Effector memory CD4-positive, alpha-beta T cell (primary cell): ENCODE measurements around the gene DNAH17.

Source experiments
- DNase-seq, 3 donors: peaks; one replicate each; pipeline ENCODE4 v3.0.0-alpha.2; 2020
- H3K27ac ChIP-seq: 2 replicates; pipeline ENCODE4 v1.7.0; 2013; ENCODE audit warnings: mild to moderate bottlenecking, low read length, moderate library complexity; ENCODE audit not compliant: insufficient read depth, poor library complexity, severe bottlenecking
- H3K27me3 ChIP-seq: replicated peaks from 2 replicates; pipeline ENCODE4 v1.7.0; 2013; ENCODE audit warnings: mild to moderate bottlenecking, low read length; ENCODE audit not compliant: insufficient read depth, control insufficient read depth, poor library complexity, severe bottlenecking
- H3K36me3 ChIP-seq: 2 replicates; pipeline ENCODE4 v1.7.0; 2013; ENCODE audit warnings: mild to moderate bottlenecking, low read length, moderate library complexity; ENCODE audit not compliant: control insufficient read depth, insufficient read depth
- H3K4me1 ChIP-seq: 2 replicates; pipeline ENCODE4 v1.7.0; 2013; ENCODE audit warnings: low read length, mild to moderate bottlenecking; ENCODE audit not compliant: control insufficient read depth, insufficient read depth, poor library complexity, severe bottlenecking
- H3K4me3 ChIP-seq: 2 replicates; pipeline ENCODE4 v1.7.0; 2013; ENCODE audit warnings: low read length, low read depth, mild to moderate bottlenecking; ENCODE audit not compliant: insufficient read depth, poor library complexity, severe bottlenecking
- H3K9me3 ChIP-seq: 2 replicates; pipeline ENCODE4 v1.7.0; 2013; ENCODE audit warnings: mild to moderate bottlenecking, low read length, moderate library complexity; ENCODE audit not compliant: control insufficient read depth

The DNAH17 gene

DNA sequence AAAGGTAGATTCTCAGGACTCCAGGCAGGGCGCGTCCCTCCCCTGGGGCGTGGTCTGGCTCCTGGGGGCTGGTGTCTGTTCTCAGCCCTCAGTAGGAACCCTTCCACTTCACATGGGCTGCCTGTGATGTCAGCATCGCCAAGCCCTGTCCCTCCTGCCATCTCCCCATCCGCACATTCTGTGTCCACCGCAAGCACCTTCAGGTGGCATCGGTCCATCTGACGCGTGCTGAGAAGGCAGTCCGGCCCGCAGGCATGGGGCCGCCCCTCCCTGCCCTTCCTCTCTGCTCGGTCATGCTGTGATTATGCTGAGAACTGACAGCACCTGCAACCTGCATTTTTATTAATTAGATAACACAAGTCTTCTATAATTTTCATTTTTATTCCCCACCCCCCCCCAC is 12.7 kb upstream of the DNAH17 start:
- Histone ChIP-seq H3K4me1 (peaks cover 3% of the 10 kb centered on the region), H3K27ac (no peak overlapping the region), H3K4me3 (no peak overlapping the region), H3K36me3 (no peaks in the 10 kb centered on the region), H3K27me3 (no peaks in the 10 kb centered on the region), H3K9me3 (no peaks in the 10 kb centered on the region)
- DNase-seq: no peak

DNA sequence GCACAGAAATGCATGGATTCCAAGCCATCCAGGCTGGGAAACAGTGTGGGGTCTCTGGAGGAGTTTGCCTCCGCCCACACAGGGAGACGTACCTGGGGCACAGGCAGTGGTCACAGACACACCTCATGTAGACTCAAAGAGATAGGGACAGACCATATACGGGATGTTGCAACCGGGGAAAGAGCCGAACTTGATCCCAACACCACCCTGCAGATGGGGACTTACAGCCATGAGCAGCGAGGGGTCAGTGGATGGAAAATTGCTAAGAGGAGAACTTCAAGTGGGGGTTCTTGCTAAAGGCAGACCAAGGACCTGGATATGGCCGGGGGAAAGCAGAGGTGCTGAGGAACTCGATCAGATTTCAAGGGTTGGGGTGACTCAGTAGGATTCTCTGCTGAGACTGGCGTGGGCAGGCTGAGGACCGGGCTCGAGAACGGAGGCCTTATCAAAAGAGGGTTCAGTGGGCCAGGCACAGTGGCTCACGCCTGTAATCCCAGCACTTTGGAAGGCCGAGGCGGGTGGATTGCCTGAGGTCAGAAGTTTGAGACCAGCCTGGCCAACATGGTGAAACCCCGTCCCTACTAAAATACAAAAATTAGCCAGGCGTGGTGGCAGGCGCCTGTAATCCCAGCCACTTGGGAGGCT is 12.0 kb upstream of the DNAH17 start:
- no peaks in the 10 kb centered on the region for H3K9me3 ChIP-seq
- no peak overlapping the region for H3K27ac ChIP-seq
- no peaks in the 10 kb centered on the region for H3K27me3 ChIP-seq
- H3K4me3 ChIP-seq: no peak overlapping the region
- no peaks in the 10 kb centered on the region for H3K36me3 ChIP-seq
- no peak for DNase-seq
- H3K4me1 ChIP-seq: peaks cover 3% of the 10 kb centered on the region

DNA sequence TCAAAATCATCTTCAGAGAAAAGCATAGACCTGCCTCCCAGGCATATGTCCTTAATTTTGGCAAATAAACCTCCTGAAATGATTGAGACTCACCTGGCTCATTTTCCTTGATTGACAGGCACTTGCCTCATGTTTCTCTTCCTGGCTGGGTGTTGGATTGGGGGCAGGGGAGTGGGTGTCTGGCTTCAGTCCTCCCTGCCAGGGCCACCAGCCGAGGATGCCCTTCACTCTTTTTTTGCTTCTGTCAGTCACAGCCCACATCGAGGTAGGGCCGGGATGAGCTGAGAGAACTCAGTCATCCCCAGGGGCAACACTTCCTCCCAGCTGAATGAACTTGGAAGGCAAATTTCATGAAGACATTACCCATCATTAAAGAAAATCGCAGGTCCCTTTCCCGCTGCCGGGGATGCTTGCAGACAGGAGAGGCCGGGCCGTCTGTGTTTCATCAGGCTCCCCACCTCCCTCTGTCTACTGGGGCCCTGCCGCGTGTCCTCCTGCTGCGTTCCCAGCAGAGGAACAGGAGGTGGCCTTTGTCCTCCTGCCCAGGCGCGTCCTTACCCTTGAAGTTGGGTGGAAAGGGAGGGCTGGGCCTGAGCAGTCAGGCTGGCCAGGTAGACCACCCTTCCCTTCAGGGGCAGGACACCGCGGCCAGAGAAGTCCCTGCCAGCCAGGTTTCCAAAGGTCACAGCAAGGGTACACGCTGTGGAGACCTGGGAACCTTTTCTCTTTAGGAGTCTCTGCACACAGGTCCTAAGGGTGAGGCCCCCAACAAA is 11.2 kb upstream of the DNAH17 start:
- H3K36me3 ChIP-seq: no peaks in the 10 kb centered on the region
- no peak overlapping the region for H3K4me3 ChIP-seq
- peaks cover 3% of the 10 kb centered on the region for H3K4me1 ChIP-seq
- no peaks in the 10 kb centered on the region for H3K27me3 ChIP-seq
- DNase-seq: no peak
- no peaks in the 10 kb centered on the region for H3K9me3 ChIP-seq
- H3K27ac ChIP-seq: no peak overlapping the region

DNA sequence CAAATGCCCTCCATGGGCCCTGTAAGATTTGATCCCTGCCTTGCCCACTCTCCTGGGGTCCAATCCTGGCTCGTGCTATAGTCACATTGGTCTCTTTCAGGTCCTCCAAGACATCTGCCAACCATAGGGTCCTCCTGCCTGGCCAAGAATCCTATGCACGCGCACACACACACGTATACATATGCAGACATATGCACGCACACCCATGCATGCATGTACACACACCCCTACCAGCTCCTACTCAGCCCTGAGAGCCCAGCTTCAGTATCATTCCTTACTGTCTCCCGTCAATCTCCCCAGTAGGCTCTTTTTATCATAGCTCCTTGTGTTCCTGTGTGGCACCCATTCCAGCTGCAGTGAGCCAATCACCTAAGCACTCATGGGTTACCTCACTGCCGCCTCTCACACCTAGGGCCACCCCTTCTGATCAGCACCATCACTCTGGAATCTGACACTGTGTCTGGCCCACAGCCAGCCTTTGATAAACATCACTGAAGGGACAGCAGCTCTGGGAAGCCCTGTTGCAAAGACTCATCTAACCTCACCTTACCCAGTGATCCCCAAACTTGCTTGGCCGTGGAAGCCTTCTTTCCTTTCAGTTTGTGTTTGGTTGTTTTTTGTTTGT is 7.9 kb upstream of the DNAH17 start:
- no peak overlapping the region for H3K4me3 ChIP-seq
- no peaks in the 10 kb centered on the region for H3K36me3 ChIP-seq
- no peak for DNase-seq
- no peaks in the 10 kb centered on the region for H3K4me1 ChIP-seq
- no peak overlapping the region for H3K27ac ChIP-seq
- H3K9me3 ChIP-seq: no peaks in the 10 kb centered on the region
- no peaks in the 10 kb centered on the region for H3K27me3 ChIP-seq

DNA sequence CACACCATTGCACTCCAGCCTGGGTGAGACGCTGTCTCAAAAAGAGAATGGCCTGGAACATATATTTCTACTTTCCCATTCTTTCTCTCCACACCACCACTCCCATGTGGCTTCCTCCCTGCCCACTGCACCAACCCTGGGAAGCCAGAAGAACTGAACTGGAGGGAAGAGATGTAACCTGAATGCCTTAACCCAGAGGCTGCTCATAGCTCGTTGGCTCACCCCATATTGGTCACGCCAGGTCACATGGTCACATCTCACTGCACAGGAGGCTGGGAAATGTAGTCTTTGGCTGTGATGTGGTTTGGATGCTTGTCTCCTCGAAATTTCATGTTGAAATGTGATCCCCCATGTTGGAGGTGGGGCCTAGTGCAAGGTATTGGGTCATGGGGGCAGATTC is 5.9 kb upstream of the DNAH17 start:
- no peaks in the 10 kb centered on the region for H3K36me3 ChIP-seq
- H3K4me1 ChIP-seq: no peaks in the 10 kb centered on the region
- no peak overlapping the region for H3K27ac ChIP-seq
- no peak overlapping the region for H3K4me3 ChIP-seq
- DNase-seq: no peak
- no peaks in the 10 kb centered on the region for H3K9me3 ChIP-seq
- H3K27me3 ChIP-seq: no peaks in the 10 kb centered on the region

DNA sequence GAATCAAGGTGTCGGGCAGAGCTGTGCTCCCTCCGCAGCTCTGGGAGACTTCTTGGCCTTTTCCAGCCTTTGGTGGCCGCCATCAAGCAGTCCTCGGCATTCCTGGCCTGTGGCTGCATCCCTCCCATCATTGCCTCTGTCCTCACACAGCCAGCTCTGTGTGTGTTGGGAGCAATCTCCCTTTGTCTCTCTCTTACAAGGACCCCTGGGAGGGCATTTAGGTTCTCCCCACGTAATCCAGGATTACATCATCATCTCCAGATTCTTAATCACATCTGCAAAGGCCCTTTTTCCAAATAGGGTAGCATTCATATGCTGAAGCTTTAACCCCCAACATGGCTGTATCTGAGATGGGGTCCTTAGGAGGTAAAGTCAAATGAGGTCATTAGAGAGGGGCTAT is 4.1 kb upstream of the DNAH17 start:
- Histone ChIP-seq H3K9me3 (no peaks in the 10 kb centered on the region), H3K27ac (no peak overlapping the region), H3K4me3 (no peak overlapping the region), H3K36me3 (no peaks in the 10 kb centered on the region), H3K27me3 (no peaks in the 10 kb centered on the region), H3K4me1 (no peaks in the 10 kb centered on the region)
- DNase-seq: no peak

DNA sequence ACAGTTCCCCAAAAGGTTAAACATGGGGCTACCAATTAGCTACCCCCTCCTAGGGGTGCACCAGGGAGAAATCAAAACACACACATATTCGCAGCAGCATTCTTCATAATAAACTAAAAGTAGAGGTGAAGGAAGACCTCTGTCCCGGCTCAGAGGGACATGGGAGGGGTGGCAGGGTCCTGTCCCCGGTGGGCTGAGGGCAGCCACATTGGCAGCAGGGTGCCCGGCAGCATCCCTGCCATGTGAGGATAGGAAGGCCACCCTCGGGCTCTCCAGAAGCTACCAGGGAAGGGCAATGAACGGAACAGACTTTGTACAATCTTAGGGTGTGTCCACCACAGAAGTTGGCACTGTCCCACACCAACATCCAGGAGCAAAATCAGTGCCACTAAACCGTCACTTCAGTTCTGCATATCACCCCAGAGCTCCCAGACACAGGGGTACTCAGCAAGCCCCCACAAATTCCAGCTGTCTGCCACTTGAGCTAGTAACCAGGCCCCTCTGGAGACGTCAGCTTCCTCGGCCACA is 3.1 kb upstream of the DNAH17 start:
- Histone ChIP-seq H3K27me3 (no peaks in the 10 kb centered on the region), H3K4me1 (no peaks in the 10 kb centered on the region), H3K27ac (no peak overlapping the region), H3K4me3 (no peak overlapping the region), H3K9me3 (no peaks in the 10 kb centered on the region), H3K36me3 (no peaks in the 10 kb centered on the region)
- DNase-seq: no peak

DNA sequence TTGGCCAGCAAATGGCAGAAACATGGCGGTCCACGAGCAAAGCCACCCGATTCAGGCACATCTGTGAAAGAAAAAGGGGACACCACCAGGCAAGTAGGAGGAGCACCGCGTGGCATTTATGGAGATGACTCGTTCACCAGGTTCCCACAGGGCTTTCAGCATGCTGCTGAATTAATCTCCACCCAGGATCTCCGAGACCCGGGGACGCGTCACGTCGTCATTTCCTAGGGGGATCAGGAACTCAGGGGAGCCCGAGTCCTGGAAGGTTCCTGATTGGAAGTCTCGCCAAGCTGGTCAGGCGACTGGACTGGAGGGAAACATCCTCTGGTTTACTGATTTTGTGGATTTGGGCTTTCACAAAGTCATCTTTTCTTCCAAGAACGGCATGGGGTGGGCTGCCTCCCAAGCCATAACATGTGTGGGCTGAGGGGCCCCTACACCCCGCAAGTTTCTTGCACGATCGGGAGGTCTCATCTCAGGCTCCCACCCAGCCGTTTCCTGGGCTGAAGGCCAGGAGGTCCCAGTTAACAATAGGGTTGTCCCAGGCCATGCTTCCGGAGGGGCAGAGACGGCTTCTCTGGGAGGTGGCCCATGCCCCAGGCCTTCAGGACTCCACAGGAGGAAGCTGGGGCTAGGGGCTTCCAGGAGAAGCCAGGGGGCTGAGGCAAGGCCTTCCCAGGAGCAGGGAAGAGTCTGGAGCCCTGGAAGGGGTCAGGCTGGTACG is 645 bp downstream of the DNAH17 start:
- Histone ChIP-seq H3K27me3 (no peaks in the 10 kb centered on the region), H3K4me3 (no peak overlapping the region), H3K4me1 (no peaks in the 10 kb centered on the region), H3K36me3 (no peaks in the 10 kb centered on the region), H3K9me3 (no peaks in the 10 kb centered on the region), H3K27ac (no peak overlapping the region)
- no peak for DNase-seq

DNA sequence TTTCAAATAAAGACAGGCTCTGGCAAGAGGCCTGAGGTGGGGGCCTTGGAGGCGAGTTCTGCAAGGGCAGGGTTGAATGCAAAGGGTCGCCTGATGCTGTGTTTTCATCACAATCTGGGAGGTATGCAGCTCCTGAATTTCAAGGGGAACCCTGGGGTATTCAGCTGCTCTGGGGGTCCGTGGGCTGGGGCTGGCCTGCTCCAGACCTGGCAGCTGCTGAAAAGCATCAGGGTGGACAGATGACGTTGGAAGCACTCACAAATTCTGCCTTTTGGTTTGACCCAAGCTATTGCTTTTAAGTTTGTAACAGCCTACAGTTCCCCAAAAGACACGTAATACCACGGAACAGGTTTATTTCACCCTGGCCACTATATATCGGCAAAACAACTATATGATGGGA is 1.3 kb downstream of the DNAH17 start:
- Histone ChIP-seq H3K36me3 (no peaks in the 10 kb centered on the region), H3K9me3 (no peaks in the 10 kb centered on the region), H3K4me3 (no peak overlapping the region), H3K27ac (no peak overlapping the region), H3K27me3 (no peaks in the 10 kb centered on the region), H3K4me1 (no peaks in the 10 kb centered on the region)
- DNase-seq: no peak
